ENCODE measurements around the gene RHBDF2.

- TF ChIP-seq CTCF (IDR thresholded peaks at IDR 0.05) (no peak), POLR2A (IDR thresholded peaks at IDR 0.05) (no peak)
Measured at GRCh38 chr17:76467366-76467765, 33.9 kb downstream of the RHBDF2 start, which contains the start of gene AANAT.
